Fibroblast of upper back skin (primary cell): Measurements from ENCODE around the gene NRAS.

Experiments used
- DNase-seq: peaks from one replicate; pipeline ENCODE4 v3.0.0-alpha.2; 2013

The NRAS gene

DNA sequence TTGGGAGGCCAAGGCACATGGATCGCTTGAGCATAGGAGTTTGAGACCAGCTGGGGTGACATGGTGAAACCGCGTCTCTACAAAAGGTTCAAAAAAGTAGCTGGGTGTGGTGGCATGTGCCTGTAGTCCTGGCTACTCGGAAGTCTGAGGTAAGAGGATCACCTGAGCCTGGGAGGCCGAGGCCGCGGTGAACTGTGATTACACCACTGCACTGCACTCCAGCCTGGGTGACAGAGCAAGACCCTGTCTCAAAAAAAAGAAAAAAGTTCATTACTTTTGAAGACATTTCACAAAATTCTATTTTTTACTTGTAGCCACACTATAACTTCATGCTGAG lies 44.7 kb downstream of the NRAS start:
- no peak for DNase-seq

DNA sequence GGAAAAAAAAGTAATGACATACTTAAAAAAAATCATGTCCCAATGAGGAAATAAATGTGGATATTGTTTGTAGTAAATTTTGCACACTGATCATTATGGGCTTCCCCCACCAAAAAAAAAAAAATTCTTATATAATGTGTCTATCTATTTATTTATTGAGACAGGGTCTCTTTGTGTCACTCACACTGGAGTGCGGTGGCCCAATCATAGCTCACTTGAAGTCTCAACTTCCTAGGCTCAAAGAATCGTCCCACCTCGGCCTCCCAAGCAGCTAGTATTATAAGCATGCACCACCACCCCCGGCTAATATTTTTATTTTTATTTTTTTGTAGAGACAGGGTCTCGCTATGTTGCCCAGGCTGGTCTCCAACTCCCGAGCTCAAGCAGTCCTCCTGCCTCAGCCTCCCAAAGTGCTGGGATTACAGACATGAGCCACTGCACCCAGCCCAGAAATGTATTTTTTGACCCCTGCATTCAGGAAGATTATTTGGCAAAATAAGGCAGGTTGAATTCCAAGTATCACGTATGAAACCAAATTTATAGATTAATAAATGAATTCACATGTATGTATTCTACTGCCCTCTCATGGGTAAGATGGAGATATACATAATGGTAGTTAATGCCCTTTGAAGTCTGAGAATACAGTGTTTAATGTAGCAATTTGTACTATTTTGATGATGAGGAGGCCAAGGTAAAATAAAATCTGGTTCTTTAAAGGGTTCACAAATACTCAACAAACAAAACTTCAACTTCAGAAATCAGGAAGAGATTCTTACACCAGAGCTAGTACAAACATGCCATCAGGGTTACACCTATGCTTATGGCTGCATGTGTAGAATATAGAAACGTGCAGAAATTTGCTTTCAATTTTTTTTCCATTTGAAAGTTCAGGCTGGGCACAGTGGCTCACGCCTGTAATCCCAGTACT lies 45.3 kb downstream of the NRAS start:
- peak; percentile 17 for DNase-seq

DNA sequence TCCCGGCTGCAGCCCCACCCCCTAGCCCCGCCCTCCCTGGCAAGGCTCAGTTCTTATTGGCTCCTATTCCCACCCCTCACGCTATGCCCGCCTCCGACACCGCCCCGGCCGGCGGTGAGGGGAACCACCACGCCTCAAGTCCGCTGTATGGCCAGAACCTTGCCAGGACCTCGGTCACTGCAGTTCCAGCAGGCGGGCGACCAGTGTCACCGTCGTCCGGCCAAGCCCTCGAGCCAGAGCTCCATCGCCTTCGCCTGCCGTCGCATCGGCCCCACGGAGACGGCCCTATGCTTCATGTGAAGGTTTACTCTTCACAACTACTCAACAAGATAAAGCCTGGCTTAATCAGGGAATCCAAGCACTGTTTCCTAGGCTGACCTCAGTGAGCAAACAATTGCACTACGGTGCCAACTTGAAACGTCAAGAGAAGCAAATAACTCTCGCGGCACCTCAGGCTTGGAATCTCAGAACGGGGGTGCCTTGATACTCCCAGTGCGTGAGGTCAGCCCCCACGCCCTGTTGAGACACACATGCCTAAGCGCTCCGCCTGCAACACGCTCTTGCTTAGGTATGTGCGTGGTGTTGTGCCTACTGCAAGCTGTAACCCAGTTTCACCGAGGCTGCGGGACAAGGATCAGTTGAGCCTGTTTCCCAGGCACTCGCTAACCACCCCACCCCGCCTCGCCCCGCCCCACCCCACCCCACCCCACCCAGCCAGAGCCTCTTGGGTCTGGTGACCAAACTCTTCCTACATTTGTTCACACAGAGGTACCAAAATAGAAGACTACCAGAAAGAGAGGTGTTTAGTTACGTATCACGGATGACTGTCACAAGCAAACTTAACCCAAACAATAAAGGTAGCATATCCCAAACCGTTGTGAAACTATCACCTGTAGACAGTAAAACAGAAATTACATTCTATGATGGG lies 46.2 kb downstream of the NRAS start:
- peak; percentile 81 for DNase-seq

DNA sequence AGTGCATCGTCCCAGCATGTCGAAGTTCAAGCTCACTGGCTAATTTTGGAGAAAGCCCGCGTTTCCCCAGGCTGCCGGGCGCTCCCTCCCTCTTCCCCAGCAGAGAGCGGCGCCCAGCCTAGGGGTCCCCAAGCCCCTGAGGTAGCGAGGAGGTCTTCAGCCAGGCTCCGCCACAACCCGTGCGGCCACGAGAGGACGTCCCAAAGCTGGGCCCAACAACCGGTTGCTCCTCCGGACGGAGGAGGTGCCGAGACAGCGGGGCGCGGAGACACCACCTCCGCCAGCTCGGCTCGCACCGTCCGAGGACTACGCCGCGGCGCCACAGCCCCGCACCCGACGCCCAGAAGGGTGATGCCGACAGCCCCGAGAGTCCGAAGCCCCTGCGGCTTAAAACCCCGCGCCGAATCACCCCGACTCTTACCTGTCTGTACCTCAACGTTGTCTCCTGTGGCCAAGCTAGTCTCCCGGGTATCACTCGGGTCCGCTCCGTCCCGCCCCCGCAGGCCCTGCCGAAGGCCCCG lies 46.9 kb downstream of the NRAS start, which contains the start of gene DENND2C:
TSS of gene DENND2C (minus strand) at position 488 of the 521 bp plus-strand sequence. CDS start 44,065 bp downstream, outside the sequence.
- no peak for DNase-seq

DNA sequence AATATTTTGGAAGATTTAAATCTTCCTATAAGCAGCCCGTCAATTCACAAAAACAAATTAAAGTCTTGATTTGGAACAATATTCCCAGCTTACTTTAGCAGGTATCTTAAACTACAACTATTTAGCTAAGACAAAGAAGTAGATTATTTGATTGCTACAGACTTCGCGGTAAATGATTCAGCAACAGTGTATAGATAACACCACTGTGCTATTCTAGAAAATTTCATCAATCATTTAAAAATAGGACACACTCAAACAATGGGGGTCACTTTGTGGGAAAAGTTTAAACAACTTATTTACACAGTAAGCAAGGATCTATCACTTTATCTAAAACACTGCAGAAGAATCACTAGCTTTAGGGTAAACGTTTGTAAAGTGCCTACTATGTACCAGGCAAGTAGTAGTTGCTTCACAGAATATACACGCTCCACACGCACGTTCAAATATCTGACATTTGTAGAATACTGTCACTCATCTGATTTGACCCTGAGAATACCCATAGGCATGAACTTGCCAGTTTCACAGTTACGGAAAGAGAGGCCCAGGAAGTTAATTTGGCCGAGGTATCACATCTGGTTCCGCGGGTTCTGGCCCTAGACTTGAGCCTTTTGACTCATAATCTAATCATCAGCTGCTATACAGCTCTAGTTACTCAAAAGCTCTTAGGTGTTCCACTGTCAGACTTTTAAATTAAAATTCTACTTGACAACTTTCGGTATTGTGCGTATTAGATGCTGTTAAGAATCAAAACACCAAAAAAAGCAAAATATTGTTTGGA lies 47.6 kb downstream of the NRAS start:
- DNase-seq, result peak; percentile 17

DNA sequence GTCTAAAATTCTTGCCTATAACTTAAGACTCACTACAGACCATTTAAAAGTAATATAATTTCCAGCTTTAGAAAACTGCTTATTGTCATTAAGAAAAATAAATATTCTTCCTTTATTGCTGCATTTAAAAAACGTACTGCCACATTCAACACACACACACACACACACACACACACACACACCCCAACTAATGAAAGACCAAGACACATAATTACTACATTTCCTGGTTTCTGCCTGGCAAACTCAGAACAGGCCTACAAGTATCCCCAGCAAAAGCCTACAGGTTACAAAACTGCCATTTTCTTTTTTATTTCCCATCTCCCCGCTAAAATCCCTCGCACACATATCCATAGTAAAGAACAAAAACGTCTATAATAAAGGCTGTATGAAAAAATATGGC lies 48.2 kb downstream of the NRAS start:
- no peak for DNase-seq

DNA sequence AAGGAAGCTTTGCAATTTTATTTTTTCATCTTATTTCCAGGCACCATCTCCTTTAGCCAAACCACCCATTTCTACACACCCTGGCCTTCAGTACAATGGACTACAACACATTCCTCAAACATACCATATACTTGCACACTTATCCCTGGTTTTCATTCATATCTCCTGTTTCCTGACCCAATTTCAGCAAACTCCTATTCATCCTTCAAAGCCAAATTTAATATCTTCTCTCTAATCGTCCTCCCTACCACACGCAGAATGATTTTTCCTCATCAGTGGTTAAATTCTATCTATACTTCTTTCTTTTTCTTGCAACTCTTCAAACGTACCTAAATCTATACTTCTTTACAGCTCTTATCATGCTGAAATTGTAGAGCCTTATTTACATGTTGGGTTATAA lies 49.6 kb downstream of the NRAS start:
- no peak for DNase-seq

DNA sequence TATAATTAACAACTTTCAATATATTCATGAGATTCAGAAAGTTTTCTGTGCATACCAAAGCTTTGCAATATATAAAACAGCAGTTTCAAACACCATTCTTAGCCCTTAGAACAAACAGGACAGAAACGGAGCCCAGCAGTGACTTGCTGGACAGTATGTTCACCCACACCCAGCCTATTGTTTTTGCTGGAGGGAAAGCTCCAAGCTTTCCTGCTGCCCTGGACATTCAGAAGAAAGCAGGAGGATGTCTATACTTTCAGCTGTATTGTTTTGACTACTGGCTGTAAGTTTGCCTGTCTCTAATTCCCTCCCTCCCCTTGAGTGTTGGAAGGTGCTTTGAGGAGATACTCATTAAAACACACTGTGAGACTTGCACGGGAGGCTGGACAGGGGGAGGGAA lies 56.3 kb downstream of the NRAS start:
- DNase-seq, result no peak
